SK-N-SH (cell line): ENCODE results near the gene ANTKMT.
"Not testable (repeated sequence)": the region's sequence is repeated elsewhere in the genome, so short reads cannot be mapped to it uniquely, and the experiment has no call there.

Source experiments
- EP300 ChIP-seq, 2 experiments: IDR thresholded peaks; 2 replicates each; pipeline versions ENCODE4 v1.4.0 to v1.6.1; 2012; ENCODE audit warnings: borderline replicate concordance in 1 of 2, low read depth in 1 of 2, low read length in 1 of 2
- EZH2phosphoT487 ChIP-seq: fragments of 200-600 bp; sonication (generic); IDR thresholded peaks from 2 replicates; pipeline ENCODE4 v1.6.1; 2017; ENCODE audit warnings: low read depth, mixed run types, mild to moderate bottlenecking, antibody characterized with exemption, moderate library complexity, borderline replicate concordance
- FOXM1 ChIP-seq: IDR thresholded peaks from 2 replicates; pipeline ENCODE4 v1.4.0; 2012; ENCODE audit warnings: low read depth, mild to moderate bottlenecking
- JUND ChIP-seq: IDR thresholded peaks from 2 replicates; pipeline ENCODE4 v1.4.0; 2012
- POLR2AphosphoS5 ChIP-seq: IDR thresholded peaks from 2 replicates; pipeline ENCODE4 v1.6.1; 2012; ENCODE audit warnings: low read depth, low read length
- RCOR1 ChIP-seq: fragments of 150-350 bp; IDR thresholded peaks from 2 replicates; pipeline ENCODE4 v1.6.1; 2017; ENCODE audit warnings: antibody characterized with exemption, low read length
- TAF1 ChIP-seq: IDR thresholded peaks from 2 replicates; pipeline ENCODE4 v1.6.1; 2012; ENCODE audit warnings: low read depth, mild to moderate bottlenecking, low read length, moderate library complexity, borderline replicate concordance
- YY1 ChIP-seq: IDR thresholded peaks from 2 replicates; pipeline ENCODE4 v1.4.0; 2012; ENCODE audit warnings: low read depth, mild to moderate bottlenecking
- TF ChIP-seq, protein P1 (sequence below): fragments of 150-350 bp; IDR thresholded peaks from 2 replicates; pipeline ENCODE4 v1.6.1; 2017; ENCODE audit warnings: antibody characterized with exemption, low read length, low read depth, borderline replicate concordance
- TF ChIP-seq, protein P2 (sequence below): fragments of 200-600 bp; sonication (generic); IDR thresholded peaks from 2 replicates; pipeline ENCODE4 v1.6.1; 2017; ENCODE audit warnings: antibody characterized with exemption, mild to moderate bottlenecking, moderate library complexity
- TF ChIP-seq, protein P3 (sequence below): IDR thresholded peaks from 2 replicates; pipeline ENCODE4 v1.6.1; 2012; ENCODE audit warnings: mild to moderate bottlenecking, low read depth, low read length, moderate library complexity

DNA sequence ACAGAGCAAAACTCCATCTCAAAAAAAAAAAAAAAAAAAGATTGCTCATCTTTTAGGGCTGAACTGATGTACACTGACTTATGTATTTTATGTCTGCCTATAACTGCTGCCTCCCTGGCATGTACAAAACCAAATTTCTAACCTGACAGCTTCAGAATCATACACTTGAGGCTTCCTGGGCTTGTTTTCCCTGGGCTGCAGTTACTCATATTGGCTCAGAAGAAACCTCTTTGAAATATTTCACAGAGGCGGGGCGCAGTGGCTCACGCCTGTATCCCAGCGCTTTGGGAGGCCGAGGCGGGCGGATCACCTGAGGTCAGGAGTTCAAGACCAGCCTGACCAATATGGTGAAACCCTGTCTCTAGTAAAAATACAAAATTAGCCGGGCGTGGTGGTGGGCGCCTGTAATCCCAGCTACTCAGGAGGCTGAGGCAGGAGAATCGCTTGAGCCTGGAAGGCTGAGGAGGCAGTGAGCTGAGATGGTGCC, 33.2 kb downstream of the ANTKMT start:
- TF ChIP-seq TAF1; JUND; YY1; FOXM1; RCOR1; EZH2phosphoT487; EP300 (IDR thresholded peaks at IDR 0.05; ENCODE audit: borderline replicate concordance in 1 of 2, low read depth in 1 of 2, low read length in 1 of 2); POLR2AphosphoS5: not testable (repeated sequence)
- TF ChIP-seq, protein P1, sequence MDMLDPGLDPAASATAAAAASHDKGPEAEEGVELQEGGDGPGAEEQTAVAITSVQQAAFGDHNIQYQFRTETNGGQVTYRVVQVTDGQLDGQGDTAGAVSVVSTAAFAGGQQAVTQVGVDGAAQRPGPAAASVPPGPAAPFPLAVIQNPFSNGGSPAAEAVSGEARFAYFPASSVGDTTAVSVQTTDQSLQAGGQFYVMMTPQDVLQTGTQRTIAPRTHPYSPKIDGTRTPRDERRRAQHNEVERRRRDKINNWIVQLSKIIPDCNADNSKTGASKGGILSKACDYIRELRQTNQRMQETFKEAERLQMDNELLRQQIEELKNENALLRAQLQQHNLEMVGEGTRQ: not testable (repeated sequence)
- TF ChIP-seq, protein P2, sequence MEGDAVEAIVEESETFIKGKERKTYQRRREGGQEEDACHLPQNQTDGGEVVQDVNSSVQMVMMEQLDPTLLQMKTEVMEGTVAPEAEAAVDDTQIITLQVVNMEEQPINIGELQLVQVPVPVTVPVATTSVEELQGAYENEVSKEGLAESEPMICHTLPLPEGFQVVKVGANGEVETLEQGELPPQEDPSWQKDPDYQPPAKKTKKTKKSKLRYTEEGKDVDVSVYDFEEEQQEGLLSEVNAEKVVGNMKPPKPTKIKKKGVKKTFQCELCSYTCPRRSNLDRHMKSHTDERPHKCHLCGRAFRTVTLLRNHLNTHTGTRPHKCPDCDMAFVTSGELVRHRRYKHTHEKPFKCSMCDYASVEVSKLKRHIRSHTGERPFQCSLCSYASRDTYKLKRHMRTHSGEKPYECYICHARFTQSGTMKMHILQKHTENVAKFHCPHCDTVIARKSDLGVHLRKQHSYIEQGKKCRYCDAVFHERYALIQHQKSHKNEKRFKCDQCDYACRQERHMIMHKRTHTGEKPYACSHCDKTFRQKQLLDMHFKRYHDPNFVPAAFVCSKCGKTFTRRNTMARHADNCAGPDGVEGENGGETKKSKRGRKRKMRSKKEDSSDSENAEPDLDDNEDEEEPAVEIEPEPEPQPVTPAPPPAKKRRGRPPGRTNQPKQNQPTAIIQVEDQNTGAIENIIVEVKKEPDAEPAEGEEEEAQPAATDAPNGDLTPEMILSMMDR: not testable (repeated sequence)
- TF ChIP-seq, protein P3, sequence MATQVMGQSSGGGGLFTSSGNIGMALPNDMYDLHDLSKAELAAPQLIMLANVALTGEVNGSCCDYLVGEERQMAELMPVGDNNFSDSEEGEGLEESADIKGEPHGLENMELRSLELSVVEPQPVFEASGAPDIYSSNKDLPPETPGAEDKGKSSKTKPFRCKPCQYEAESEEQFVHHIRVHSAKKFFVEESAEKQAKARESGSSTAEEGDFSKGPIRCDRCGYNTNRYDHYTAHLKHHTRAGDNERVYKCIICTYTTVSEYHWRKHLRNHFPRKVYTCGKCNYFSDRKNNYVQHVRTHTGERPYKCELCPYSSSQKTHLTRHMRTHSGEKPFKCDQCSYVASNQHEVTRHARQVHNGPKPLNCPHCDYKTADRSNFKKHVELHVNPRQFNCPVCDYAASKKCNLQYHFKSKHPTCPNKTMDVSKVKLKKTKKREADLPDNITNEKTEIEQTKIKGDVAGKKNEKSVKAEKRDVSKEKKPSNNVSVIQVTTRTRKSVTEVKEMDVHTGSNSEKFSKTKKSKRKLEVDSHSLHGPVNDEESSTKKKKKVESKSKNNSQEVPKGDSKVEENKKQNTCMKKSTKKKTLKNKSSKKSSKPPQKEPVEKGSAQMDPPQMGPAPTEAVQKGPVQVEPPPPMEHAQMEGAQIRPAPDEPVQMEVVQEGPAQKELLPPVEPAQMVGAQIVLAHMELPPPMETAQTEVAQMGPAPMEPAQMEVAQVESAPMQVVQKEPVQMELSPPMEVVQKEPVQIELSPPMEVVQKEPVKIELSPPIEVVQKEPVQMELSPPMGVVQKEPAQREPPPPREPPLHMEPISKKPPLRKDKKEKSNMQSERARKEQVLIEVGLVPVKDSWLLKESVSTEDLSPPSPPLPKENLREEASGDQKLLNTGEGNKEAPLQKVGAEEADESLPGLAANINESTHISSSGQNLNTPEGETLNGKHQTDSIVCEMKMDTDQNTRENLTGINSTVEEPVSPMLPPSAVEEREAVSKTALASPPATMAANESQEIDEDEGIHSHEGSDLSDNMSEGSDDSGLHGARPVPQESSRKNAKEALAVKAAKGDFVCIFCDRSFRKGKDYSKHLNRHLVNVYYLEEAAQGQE: not testable (repeated sequence)
